IMR-90 (cell line): ENCODE measurements around the gene PTGES2. TPM values are rescaled to one million over a fixed set of nuclear protein-coding genes. Genes with fewer than 3 reads are reported as not detected.
A peak's percentile ranks its signal among the peaks of the same experiment; 100 is the strongest.

Source experiments
- ATAC-seq: fragments of 200-7000 bp; cut with Tn5 transposase; 2 replicates; pipeline ENCODE4 v1.9.1; 2020; ENCODE audit warnings: low read depth, mild to moderate bottlenecking, moderate library complexity
- BruUV-seq: library from RNA; stranded (reverse); fragments of 400-500 nt; replicated peaks from 2 replicates; lab custom pipeline; 2021; lab: Mats Ljungman, UMichigan
- CTCF ChIA-PET: fragments of 300-600 bp; formaldehyde crosslinking; extraction: SDS; loops from one replicate; lab custom pipeline; 2021; ENCODE audit warnings: antibody characterized with exemption; lab: Yijun Ruan, JAX
- POLR2A ChIA-PET: fragments of 300-600 bp; sonication (Branson Sonifier 250); formaldehyde crosslinking; loops from one replicate; lab custom pipeline; 2022; ENCODE audit warnings: antibody characterized with exemption; ENCODE audit not compliant: unreplicated experiment; lab: Charles Lee
- DNase-seq: peaks from one replicate; pipeline ENCODE4 v3.0.0; 2013
- H2AFZ ChIP-seq: replicated peaks from 2 replicates; pipeline ENCODE3; 2013; ENCODE audit warnings: low read length, mild to moderate bottlenecking; ENCODE audit not compliant: poor library complexity
- H2AK5ac ChIP-seq: 2 replicates; pipeline ENCODE4 v1.6.1; 2013; ENCODE audit warnings: low read depth, low read length, inconsistent platforms
- H2AK9ac ChIP-seq: replicated peaks from 2 replicates; pipeline ENCODE3; 2013; ENCODE audit warnings: mild to moderate bottlenecking, low read depth, low read length, moderate library complexity; ENCODE audit not compliant: poor library complexity
- H2BK120ac ChIP-seq: 2 replicates; pipeline ENCODE4 v1.6.1; 2013; ENCODE audit warnings: low read depth, low read length, inconsistent platforms
- H2BK15ac ChIP-seq: 3 replicates; pipeline ENCODE4 v1.6.1; 2013; ENCODE audit warnings: low read depth, low read length, inconsistent platforms
- H2BK20ac ChIP-seq: 2 replicates; pipeline ENCODE4 v1.6.1; 2013; ENCODE audit warnings: low read depth, mild to moderate bottlenecking, inconsistent platforms, low read length, moderate library complexity
- H2BK5ac ChIP-seq: 2 replicates; pipeline ENCODE4 v1.6.1; 2013; ENCODE audit warnings: mild to moderate bottlenecking, low read depth, low read length, inconsistent platforms; ENCODE audit not compliant: poor library complexity, severe bottlenecking
- H3K14ac ChIP-seq: replicated peaks from 2 replicates; pipeline ENCODE4 v1.6.1; 2013; ENCODE audit warnings: low read depth, low read length, inconsistent platforms
- H3K18ac ChIP-seq: 2 replicates; pipeline ENCODE4 v1.6.1; 2013; ENCODE audit warnings: low read depth, low read length, control low read depth
- H3K23ac ChIP-seq: 2 replicates; pipeline ENCODE4 v1.6.1; 2013; ENCODE audit warnings: low read depth, low read length, inconsistent platforms
- H3K27ac ChIP-seq: 2 replicates; pipeline ENCODE4 v1.5.1; 2013; ENCODE audit warnings: mild to moderate bottlenecking, control low read depth, low read length; ENCODE audit not compliant: insufficient read depth
- H3K27me3 ChIP-seq: 2 replicates; pipeline ENCODE4 v1.6.1; 2013; ENCODE audit warnings: low read length; ENCODE audit not compliant: control insufficient read depth, insufficient read depth
- H3K36me3 ChIP-seq: 2 replicates; pipeline ENCODE4 v1.6.1; 2013; ENCODE audit warnings: low read length, mixed read lengths; ENCODE audit not compliant: control insufficient read depth, insufficient read depth
- H3K4ac ChIP-seq: 2 replicates; pipeline ENCODE4 v1.6.1; 2013; ENCODE audit warnings: low read depth, low read length, inconsistent platforms
- H3K4me1 ChIP-seq: 2 replicates; pipeline ENCODE4 v1.6.1; 2013; ENCODE audit warnings: low read length, mixed read lengths; ENCODE audit not compliant: control insufficient read depth, insufficient read depth
- H3K4me2 ChIP-seq: 2 replicates; pipeline ENCODE4 v1.6.1; 2013; ENCODE audit warnings: low read depth, mild to moderate bottlenecking, control low read depth, low read length, moderate library complexity
- H3K4me3 ChIP-seq: 2 replicates; pipeline ENCODE4 v1.5.1; 2013; ENCODE audit warnings: low read depth, mild to moderate bottlenecking, control low read depth, low read length, moderate library complexity; ENCODE audit not compliant: insufficient read depth
- H3K56ac ChIP-seq: 2 replicates; pipeline ENCODE4 v1.6.1; 2013; ENCODE audit warnings: low read length, inconsistent platforms; ENCODE audit not compliant: insufficient read depth; ENCODE audit errors: extremely low read depth
- H3K79me1 ChIP-seq, 2 experiments: 2 replicates each; pipeline ENCODE4 v1.6.1; 2013; ENCODE audit warnings: low read length in 2 of 2, inconsistent platforms in 1 of 2, low read depth in 1 of 2
- H3K9ac ChIP-seq: 2 replicates; pipeline ENCODE4 v1.6.1; 2013; ENCODE audit warnings: low read depth, low read length, control low read depth
- H3K9me1 ChIP-seq: 2 replicates; pipeline ENCODE4 v1.6.1; 2013; ENCODE audit warnings: low read length, inconsistent platforms; ENCODE audit not compliant: insufficient read depth
- H3K9me3 ChIP-seq: 2 replicates; pipeline ENCODE4 v1.6.1; 2013; ENCODE audit warnings: low read length; ENCODE audit not compliant: control insufficient read depth, insufficient read depth
- H4K20me1 ChIP-seq: 2 replicates; pipeline ENCODE4 v1.6.1; 2013; ENCODE audit warnings: low read length, inconsistent platforms; ENCODE audit not compliant: insufficient read depth
- H4K5ac ChIP-seq: 2 replicates; pipeline ENCODE4 v1.6.1; 2013; ENCODE audit warnings: mild to moderate bottlenecking, low read depth, low read length, control low read depth
- H4K8ac ChIP-seq, 2 experiments: 2 replicates each; pipeline ENCODE4 v1.6.1; 2013; ENCODE audit warnings: low read depth in 2 of 2, low read length in 2 of 2, control low read depth in 1 of 2, inconsistent platforms in 1 of 2
- H4K91ac ChIP-seq: 2 replicates; pipeline ENCODE4 v1.6.1; 2013; ENCODE audit warnings: low read depth, low read length, inconsistent platforms; ENCODE audit not compliant: insufficient read depth
- BHLHE40 ChIP-seq: fragments of 150-350 bp; IDR thresholded peaks from 2 replicates; pipeline ENCODE4 v1.6.1; 2016; ENCODE audit warnings: mild to moderate bottlenecking, low read depth, low read length
- CEBPB ChIP-seq: IDR thresholded peaks from 2 replicates; pipeline ENCODE4 v1.6.1; 2012; ENCODE audit warnings: low read depth, low read length, improper control_type of control experiment
- CTCF ChIP-seq: conservative IDR thresholded peaks from 2 replicates; pipeline ENCODE4 v1.5.1; 2012; ENCODE audit warnings: mild to moderate bottlenecking, low read depth, low read length, improper control_type of control experiment
- FOS ChIP-seq: fragments of 150-350 bp; IDR thresholded peaks from 2 replicates; pipeline ENCODE4 v1.6.1; 2016; ENCODE audit warnings: low read depth, low read length
- MAFK ChIP-seq: IDR thresholded peaks from 2 replicates; pipeline ENCODE4 v1.6.1; 2012; ENCODE audit warnings: low read depth, low read length, improper control_type of control experiment
- MAZ ChIP-seq: IDR thresholded peaks from 2 replicates; pipeline ENCODE4 v1.6.1; 2012; ENCODE audit warnings: low read depth, mild to moderate bottlenecking, low read length, improper control_type of control experiment, moderate library complexity, borderline replicate concordance
- NFE2L2 ChIP-seq: fragments of 150-350 bp; IDR thresholded peaks from 2 replicates; pipeline ENCODE4 v1.6.1; 2016; ENCODE audit warnings: low read depth, mild to moderate bottlenecking, low read length
- POLR2A ChIP-seq: IDR thresholded peaks from 2 replicates; pipeline ENCODE4 v1.6.1; 2012; ENCODE audit warnings: mild to moderate bottlenecking, low read depth, low read length
- RAD21 ChIP-seq: IDR thresholded peaks from 2 replicates; pipeline ENCODE4 v1.6.1; 2012; ENCODE audit warnings: low read length, improper control_type of control experiment
- RCOR1 ChIP-seq: IDR thresholded peaks from 2 replicates; pipeline ENCODE4 v1.6.1; 2012; ENCODE audit warnings: mild to moderate bottlenecking, low read length, improper control_type of control experiment; ENCODE audit not compliant: insufficient replicate concordance
- SMC3 ChIP-seq: fragments of 150-350 bp; IDR thresholded peaks from 2 replicates; pipeline ENCODE4 v1.6.1; 2016; ENCODE audit warnings: low read depth, mild to moderate bottlenecking, antibody characterized with exemption, low read length, moderate library complexity
- WGBS, 2 experiments: methylation state at CpG; one replicate each; pipeline versions ENCODE4 v1.1.5 to v1.1.7; 2013; ENCODE audit warnings: missing lambda C conversion rate in 2 of 2; ENCODE audit not compliant: insufficient read length in 1 of 2; ENCODE audit errors: extremely low coverage in 2 of 2; 5-methylcytosine and 5-hydroxymethylcytosine counted together
- dilution Hi-C: fragments of 300-500 bp; cut with HindIII; formaldehyde crosslinking; loops from one replicate; pipeline ENCODE4 v1.14.3; 2018; ENCODE audit warnings: low sequenced_read_pairs; ENCODE audit not compliant: unreplicated experiment
- in situ Hi-C: fragments of 300-500 bp; cut with MboI; formaldehyde crosslinking; loops from 3 replicates; pipeline ENCODE4 v1.14.3; 2019; ENCODE audit warnings: low sequenced_read_pairs, inconsistent platforms, mixed read lengths
- intact Hi-C: fragments of 100-400 bp; cut with micrococcal nuclease; formaldehyde crosslinking; loops from 2 replicates; pipeline ENCODE4 v1.10.0; 2022
- polyA plus RNA-seq, 3 experiments: library from polyadenylated mRNA; depleted of rRNA; stranded (reverse); fragments of >200 nt; gene quantifications; 2 replicates each; pipeline ENCODE4 v1.2.3, GENCODE V29; 2012; ENCODE audit warnings: low replicate concordance in 1 of 3
- total RNA-seq: library from RNA; depleted of rRNA; stranded (reverse); fragments of >200 nt; gene quantifications from 2 replicates; pipeline ENCODE4 v1.2.3, GENCODE V29; 2012

PTGES2 gene
- total and polyA plus RNA-seq, 2 of the 4 experiments (the other 2 are of a cell fraction), result 100 to 107 TPM

GRCh38 chr9:128081056-128081455 lies 46.5 kb downstream of the PTGES2 start:
- Histone ChIP-seq H3K4me2 (peak overlapping the region; percentile 59), H4K8ac (peak overlapping the region in 1 of 2 experiments; percentile 59; a peak in 2 of 4 replicates), H3K27me3 (no peaks in the 10 kb centered on the region), H3K79me1 (peaks cover 4 to 71% of the 10 kb centered on the region in 2 experiments; a peak in 3 of 4 replicates), H3K56ac (0 out of 2 replicates have a peak overlapping the region, but pooled peaks have one; percentile 8), H3K4ac (peak overlapping the region; percentile 76; the same call in 1 of the 2 replicates), H3K27ac (peak overlapping the region; percentile 92; the same call in 1 of the 2 replicates), H3K14ac (0 out of 2 replicates have a peak overlapping the region, but pooled peaks have one; percentile 14), H2BK15ac (no peak overlapping the region; the same call in 2 of the 3 replicates), H4K20me1 (peaks cover 11% of the 10 kb centered on the region), H2AK9ac (no peak overlapping the region), H3K4me1 (peaks cover 32% of the 10 kb centered on the region), H3K23ac (peak overlapping the region; percentile 79; the same call in 1 of the 2 replicates), H3K36me3 (no peaks in the 10 kb centered on the region), H3K9ac (peak overlapping the region; percentile 33; the same call in 1 of the 2 replicates), H2BK20ac (peak overlapping the region; percentile 83), H3K9me1 (peaks cover 13% of the 10 kb centered on the region), H3K4me3 (no peak overlapping the region), H3K9me3 (no peaks in the 10 kb centered on the region), H2BK5ac (peak overlapping the region; percentile 89), H4K5ac (peak overlapping the region; percentile 22; the same call in 1 of the 2 replicates), H3K18ac (peak overlapping the region; percentile 33), H2AK5ac (peak overlapping the region; percentile 65; the same call in 1 of the 2 replicates), H2AFZ (no peak overlapping the region), H4K91ac (peak overlapping the region; percentile 50; the same call in 1 of the 2 replicates), H2BK120ac (peak overlapping the region; percentile 73; the same call in 1 of the 2 replicates)
- intact Hi-C loops, result loop anchor here (2.0 to 5.0 kb wide), 2 partner anchors 114 to 138 kb away; no protein-coding TSS in a partner anchor
- dilution Hi-C loops, result no loop called here
- no TSS peak for BruUV-seq
- no peak for TF ChIP-seq CTCF
- peak; percentile 52; the same call in 1 of the 2 replicates for TF ChIP-seq FOS
- TF ChIP-seq RAD21, result no peak
- TF ChIP-seq MAZ, result peak; percentile 80; the same call in 1 of the 2 replicates
- TF ChIP-seq MAFK, result peak; percentile 95
- TF ChIP-seq POLR2A, result no peak
- TF ChIP-seq SMC3, result 0 out of 2 replicates have a peak, but pooled peaks have one; percentile 8
- peak; percentile 97 for TF ChIP-seq RCOR1
- TF ChIP-seq NFE2L2, result peak; percentile 84
- TF ChIP-seq BHLHE40, result peak; percentile 36; the same call in 1 of the 2 replicates
- peak; percentile 85 for TF ChIP-seq CEBPB
- DNase-seq, result peak; percentile 98
- ChIA-PET CTCF (interaction anchor here (0.6 kb wide), 1 partner anchor 37 kb away, joined by 3 read pairs; no protein-coding TSS in a partner anchor), POLR2A (no interaction called here)
- peak; percentile 96 for ATAC-seq
- in situ Hi-C loops, result no loop called here
- whole genome bisulfite sequencing, 2 experiments, result 0% methylated on average over 1 of the region's 3 CpGs; no CpG with 5 or more reads in 1 of the 2 experiments
